Colonic mucosa (tissue), 4 donors: Measurements from ENCODE around the gene ATF6. TPM values are rescaled to one million over a fixed set of nuclear protein-coding genes. Genes with fewer than 3 reads are reported as not detected.

Experiments
- DNase-seq: peaks from one replicate; pipeline ENCODE4 v3.0.0-alpha.2; 2020
- H3K27ac ChIP-seq: fragments of 200-600 bp; one replicate; pipeline ENCODE4 v1.8.0; 2021
- H3K27me3 ChIP-seq: fragments of 200-600 bp; one replicate; pipeline ENCODE4 v1.8.0; 2021
- H3K36me3 ChIP-seq: fragments of 200-600 bp; one replicate; pipeline ENCODE4 v1.8.0; 2021
- H3K4me1 ChIP-seq: fragments of 200-600 bp; one replicate; pipeline ENCODE4 v1.8.0; 2021; ENCODE audit warnings: mild to moderate bottlenecking
- H3K4me3 ChIP-seq: fragments of 200-600 bp; one replicate; pipeline ENCODE4 v1.8.0; 2021
- H3K9ac ChIP-seq, 2 donors: one replicate each; pipeline ENCODE4 v1.7.0; 2013; ENCODE audit warnings: control low read depth in 2 of 2, low read depth in 2 of 2, low read length in 2 of 2
- H3K9me3 ChIP-seq: fragments of 200-600 bp; one replicate; pipeline ENCODE4 v1.8.0; 2021
- intact Hi-C: fragments of 100-400 bp; cut with DNase I; formaldehyde crosslinking; loops from one replicate; pipeline ENCODE4 v1.14.1; 2022
- total RNA-seq, 2 donors: library from RNA; stranded (reverse); fragmentation: NEBNext Ultra II Directional in 1 of 2; extraction: Animal tissue kit (Norgen Biotek cat#: 25700) in 1 of 2; gene quantifications; one replicate each; pipeline ENCODE4 v1.2.1, GENCODE V29; 2021
- TF ChIP-seq, protein P1 (sequence below): fragments of 200-600 bp; IDR thresholded peaks from one replicate; pipeline ENCODE4 v1.8.0; 2022; ENCODE audit warnings: antibody characterized with exemption, mild to moderate bottlenecking
- donor health status: healthy.
- donor health status: DM: no; HTN: no; CAD: no.
- donor health status: DM: no; HTN: no; CAD: no.

Gene ATF6
- total RNA-seq, 2 donors from 2014 or later: 19.6 to 24.2 TPM

DNA sequence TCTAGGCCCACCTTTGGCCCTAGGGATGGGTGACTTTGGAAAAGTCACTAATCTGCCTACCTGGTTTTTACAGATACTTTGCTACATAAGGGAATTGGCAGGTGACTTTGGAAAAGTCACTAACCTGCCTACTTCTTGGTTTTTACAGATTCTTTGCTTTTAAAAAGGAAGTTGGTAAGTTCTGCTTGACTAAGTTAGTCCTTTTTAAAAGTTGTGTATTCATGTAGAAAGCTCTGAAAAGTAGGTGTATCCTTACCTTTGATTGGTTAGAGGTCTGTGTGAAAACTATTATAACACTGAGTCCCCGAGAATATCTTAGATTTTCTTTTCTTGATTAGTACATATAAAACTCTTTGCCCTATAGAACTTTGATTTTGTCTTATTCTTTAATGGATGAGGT is 12.4 kb downstream of the ATF6 start:
- H3K27ac ChIP-seq: no peak overlapping the region
- H3K9me3 ChIP-seq: no peaks in the 10 kb centered on the region
- no peaks in the 10 kb centered on the region for H3K4me1 ChIP-seq
- H3K4me3 ChIP-seq: no peak overlapping the region
- TF ChIP-seq, protein P1, sequence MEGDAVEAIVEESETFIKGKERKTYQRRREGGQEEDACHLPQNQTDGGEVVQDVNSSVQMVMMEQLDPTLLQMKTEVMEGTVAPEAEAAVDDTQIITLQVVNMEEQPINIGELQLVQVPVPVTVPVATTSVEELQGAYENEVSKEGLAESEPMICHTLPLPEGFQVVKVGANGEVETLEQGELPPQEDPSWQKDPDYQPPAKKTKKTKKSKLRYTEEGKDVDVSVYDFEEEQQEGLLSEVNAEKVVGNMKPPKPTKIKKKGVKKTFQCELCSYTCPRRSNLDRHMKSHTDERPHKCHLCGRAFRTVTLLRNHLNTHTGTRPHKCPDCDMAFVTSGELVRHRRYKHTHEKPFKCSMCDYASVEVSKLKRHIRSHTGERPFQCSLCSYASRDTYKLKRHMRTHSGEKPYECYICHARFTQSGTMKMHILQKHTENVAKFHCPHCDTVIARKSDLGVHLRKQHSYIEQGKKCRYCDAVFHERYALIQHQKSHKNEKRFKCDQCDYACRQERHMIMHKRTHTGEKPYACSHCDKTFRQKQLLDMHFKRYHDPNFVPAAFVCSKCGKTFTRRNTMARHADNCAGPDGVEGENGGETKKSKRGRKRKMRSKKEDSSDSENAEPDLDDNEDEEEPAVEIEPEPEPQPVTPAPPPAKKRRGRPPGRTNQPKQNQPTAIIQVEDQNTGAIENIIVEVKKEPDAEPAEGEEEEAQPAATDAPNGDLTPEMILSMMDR: no peak
- no peaks in the 10 kb centered on the region for H3K36me3 ChIP-seq
- intact Hi-C loops: no loop called here
- no peaks in the 10 kb centered on the region for H3K27me3 ChIP-seq
- DNase-seq: no peak
- no peak overlapping the region for H3K9ac ChIP-seq

- Histone ChIP-seq H3K27me3 (no peaks in the 10 kb centered on the region), H3K36me3 (no peaks in the 10 kb centered on the region), H3K27ac (no peak overlapping the region), H3K9ac (no peak overlapping the region), H3K9me3 (no peaks in the 10 kb centered on the region), H3K4me3 (no peak overlapping the region), H3K4me1 (no peaks in the 10 kb centered on the region)
- TF ChIP-seq, protein P1: no peak
- intact Hi-C loops: no loop called here
- no peak for DNase-seq
Observed at GRCh38 chr1:161779393-161779792, 13.3 kb downstream of the ATF6 start.

DNA sequence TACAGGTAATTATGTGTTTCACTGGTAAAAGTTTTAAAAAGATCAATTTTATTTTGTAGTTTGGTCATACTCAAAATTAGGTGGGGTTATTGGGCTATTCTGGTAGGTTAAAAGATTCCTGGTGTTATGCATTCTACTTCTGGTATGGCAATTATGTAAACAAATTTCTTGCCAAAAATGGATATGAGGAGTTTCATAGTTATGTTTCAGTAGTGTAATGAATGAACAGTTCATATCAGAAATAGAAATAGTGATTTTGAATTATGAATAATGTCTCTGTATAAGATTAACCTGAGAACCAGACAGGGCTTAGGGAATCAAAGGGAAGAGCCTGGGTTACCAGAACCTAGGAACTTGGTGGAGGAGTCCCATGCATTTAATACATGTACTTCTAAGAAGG is 15.9 kb downstream of the ATF6 start:
- no peak for DNase-seq
- H3K9me3 ChIP-seq: no peaks in the 10 kb centered on the region
- H3K4me3 ChIP-seq: no peak overlapping the region
- no peak overlapping the region for H3K9ac ChIP-seq
- intact Hi-C loops: no loop called here
- H3K27me3 ChIP-seq: no peaks in the 10 kb centered on the region
- H3K36me3 ChIP-seq: no peaks in the 10 kb centered on the region
- no peak overlapping the region for H3K27ac ChIP-seq
- H3K4me1 ChIP-seq: no peaks in the 10 kb centered on the region
- TF ChIP-seq, protein P1: no peak

DNA sequence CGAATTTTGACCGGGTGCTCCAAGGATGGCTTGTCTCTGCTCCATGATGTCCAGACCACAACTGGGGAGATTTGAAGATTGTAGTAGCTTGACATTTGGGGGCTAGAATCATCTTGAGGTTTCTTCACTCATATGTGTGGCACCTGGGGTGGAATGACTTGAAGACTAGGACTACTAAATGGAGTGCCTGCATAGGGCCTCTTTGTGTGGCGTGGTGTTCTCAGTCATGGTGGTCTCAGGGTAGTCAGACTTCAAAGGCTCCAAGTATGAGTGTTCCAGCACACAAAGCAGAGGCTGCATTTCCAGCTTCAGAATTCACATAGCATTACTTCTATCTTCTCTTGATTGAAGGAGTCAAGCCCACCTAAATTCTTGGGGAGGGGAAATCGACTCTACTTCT is 16.8 kb downstream of the ATF6 start:
- intact Hi-C loops: no loop called here

GRCh38 chr1:161784968-161785367 is 18.8 kb downstream of the ATF6 start:
- no peaks in the 10 kb centered on the region for H3K36me3 ChIP-seq

More for the DNA sequence above, 16.8 kb downstream of the ATF6 start:
- no peak for DNase-seq
- Histone ChIP-seq H3K27me3 (no peaks in the 10 kb centered on the region), H3K9me3 (no peaks in the 10 kb centered on the region), H3K27ac (no peak overlapping the region), H3K36me3 (no peaks in the 10 kb centered on the region), H3K4me3 (no peak overlapping the region), H3K9ac (no peak overlapping the region), H3K4me1 (no peaks in the 10 kb centered on the region)
- TF ChIP-seq, protein P1: no peak

More at GRCh38 chr1:161784968-161785367, 18.8 kb downstream of the ATF6 start:
- no peak overlapping the region for H3K27ac ChIP-seq
- no peaks in the 10 kb centered on the region for H3K4me1 ChIP-seq
- no peaks in the 10 kb centered on the region for H3K9me3 ChIP-seq
- no peaks in the 10 kb centered on the region for H3K27me3 ChIP-seq
- H3K4me3 ChIP-seq: no peak overlapping the region
- intact Hi-C loops: no loop called here
- no peak for DNase-seq
- TF ChIP-seq, protein P1: no peak
- H3K9ac ChIP-seq: no peak overlapping the region
